GM12878 (cell line): Measurements from ENCODE around the gene TRDMT1. TPM values are rescaled to one million over a fixed set of nuclear protein-coding genes. Genes with fewer than 3 reads are reported as not detected.

Experiments used
- ATAC-seq: fragments of 200-7000 bp; cut with Tn5 transposase; 3 replicates; pipeline ENCODE4 v1.9.1; 2020; ENCODE audit warnings: mild to moderate bottlenecking, moderate library complexity
- BruUV-seq: library from RNA; stranded (reverse); fragments of 400-500 nt; replicated peaks from 2 replicates; lab custom pipeline; 2021; lab: Mats Ljungman, UMichigan
- CTCF ChIA-PET: fragments of 300-600 bp; sonication (Branson Sonifier 250); formaldehyde crosslinking; extraction: SDS; loops from one replicate; lab custom pipeline; 2021; ENCODE audit warnings: inconsistent platforms; lab: Yijun Ruan, JAX
- POLR2A ChIA-PET: fragments of 350-600 bp; formaldehyde crosslinking; extraction: SDS; loops from one replicate; lab custom pipeline; 2021; ENCODE audit warnings: inconsistent platforms; lab: Charles Lee
- RAD21 ChIA-PET: fragments of 300-600 bp; sonication (Branson Sonifier 250); formaldehyde crosslinking; loops from one replicate; lab custom pipeline; 2023; ENCODE audit warnings: antibody characterized with exemption; ENCODE audit not compliant: unreplicated experiment; lab: Charles Lee
- SMC1A ChIA-PET: fragments of 300-600 bp; sonication (Branson Sonifier 250); formaldehyde crosslinking; loops from one replicate; lab custom pipeline; 2023; ENCODE audit not compliant: unreplicated experiment, uncharacterized antibody; lab: Charles Lee
- DNase-seq: peaks from one replicate; pipeline ENCODE4 v3.0.0-alpha.2; 2011; ENCODE audit warnings: low read depth, low spot score
- FAIRE-seq: peaks from 3 replicates; lab custom pipeline; 2011; peaks lifted over from hg19 to GRCh38; lab: Jason Lieb, UNC
- H2AFZ ChIP-seq: 2 replicates; pipeline ENCODE4 v1.6.0; 2011; ENCODE audit warnings: low read depth, low read length, control low read depth; ENCODE audit not compliant: control insufficient read depth
- H3K27ac ChIP-seq: 2 replicates; pipeline ENCODE4 v1.5.1; 2011; ENCODE audit warnings: control low read depth; ENCODE audit not compliant: control insufficient read depth, insufficient read depth
- H3K27me3 ChIP-seq, 2 experiments: replicated peaks in 1 of 2; 2 replicates each; pipeline versions ENCODE4 v1.6.0 to v1.6.1; 2011; ENCODE audit warnings: low read length in 1 of 2; ENCODE audit not compliant: control insufficient read depth in 2 of 2, insufficient read depth in 2 of 2
- H3K36me3 ChIP-seq, 2 experiments: 2 replicates each; pipeline ENCODE4 v1.5.1; 2011; ENCODE audit warnings: low read length in 1 of 2; ENCODE audit not compliant: control insufficient read depth in 2 of 2, insufficient read depth in 2 of 2
- H3K4me1 ChIP-seq: 2 replicates; pipeline ENCODE4 v1.6.1; 2011; ENCODE audit warnings: mild to moderate bottlenecking, low read length, moderate library complexity, mixed read lengths; ENCODE audit not compliant: control insufficient read depth, insufficient read depth
- H3K4me2 ChIP-seq: 2 replicates; pipeline ENCODE4 v1.6.0; 2011; ENCODE audit warnings: control low read depth; ENCODE audit not compliant: control insufficient read depth, insufficient read depth
- H3K4me3 ChIP-seq: fragments of 200-600 bp; sonication (generic); 2 replicates; pipeline ENCODE4 v1.5.1; 2016
- H3K79me2 ChIP-seq: 2 replicates; pipeline ENCODE4 v1.6.0; 2011; ENCODE audit warnings: low read length; ENCODE audit not compliant: control insufficient read depth, insufficient read depth
- H3K9ac ChIP-seq: 2 replicates; pipeline ENCODE4 v1.8.0; 2011; ENCODE audit warnings: low read length, control low read depth, mixed read lengths; ENCODE audit not compliant: control insufficient read depth, insufficient read depth
- H3K9me3 ChIP-seq: replicated peaks from 3 replicates; pipeline ENCODE4 v1.5.1; 2011; ENCODE audit warnings: mild to moderate bottlenecking, low read length; ENCODE audit not compliant: control insufficient read depth, insufficient read depth
- H4K20me1 ChIP-seq: 2 replicates; pipeline ENCODE4 v1.6.0; 2011; ENCODE audit not compliant: control insufficient read depth, insufficient read depth
- CREM ChIP-seq: IDR thresholded peaks from 2 replicates; pipeline ENCODE4 v1.6.1; 2014; ENCODE audit warnings: antibody characterized with exemption, low read depth
- NFYA ChIP-seq: IDR thresholded peaks from 2 replicates; pipeline ENCODE4 v1.6.1; 2011; ENCODE audit warnings: low read depth, mild to moderate bottlenecking, low read length, improper control_type of control experiment, borderline replicate concordance
- RBBP5 ChIP-seq: fragments of 200-600 bp; sonication (generic); conservative IDR thresholded peaks from 2 replicates; pipeline ENCODE4 v1.6.1; 2016
- RUNX3 ChIP-seq: IDR thresholded peaks from 2 replicates; pipeline ENCODE4 v1.6.1; 2012; ENCODE audit warnings: low read length, inconsistent platforms
- SPI1 ChIP-seq: IDR thresholded peaks from 2 replicates; pipeline ENCODE4 v1.6.1; 2011; ENCODE audit warnings: low read depth, mild to moderate bottlenecking, low read length, moderate library complexity, borderline replicate concordance; ENCODE audit not compliant: insufficient read depth
- STAT1 ChIP-seq: fragments of 450-650 bp; conservative IDR thresholded peaks from 2 replicates; pipeline ENCODE4 v1.6.1; 2014; ENCODE audit warnings: antibody characterized with exemption, mild to moderate bottlenecking
- WGBS: methylation state at CpG from one replicate; pipeline ENCODE4 v1.1.6; 2016; ENCODE audit warnings: low lambda C conversion rate; ENCODE audit not compliant: insufficient replicate concordance, insufficient coverage; ENCODE audit errors: missing lambda C conversion rate; 5-methylcytosine and 5-hydroxymethylcytosine counted together
- in situ Hi-C: fragments of 300-500 bp; cut with MboI; formaldehyde crosslinking; loops from 9 replicates; pipeline ENCODE4 v1.14.3; 2018; ENCODE audit warnings: mixed read lengths
- intact Hi-C: fragments of 100-400 bp; cut with micrococcal nuclease; formaldehyde crosslinking; loops from one replicate; pipeline ENCODE4 v1.14.2; 2022; ENCODE audit not compliant: unreplicated experiment
- polyA plus RNA-seq, 11 experiments: library from polyadenylated mRNA; depleted of rRNA in 4 of 11; unstranded in 6 of 11; stranded (reverse) in 5 of 11; fragments of >200 nt; fragmentation: Nextera tagmentation in 4 of 11; fragmentation: Illumina TruSeq in 1 of 11; extraction: Ambion mirVana in 4 of 11; extraction: Trizol in 1 of 11; gene quantifications; 1 replicate in 1 of 11; 2 replicates in 10 of 11; pipeline versions ENCODE4 v1.2.1 to v1.2.3, GENCODE V29; 2011 to 2016; ENCODE audit warnings: inconsistent platforms in 2 of 11, missing spikeins in 2 of 11, low read depth in 1 of 11
- total RNA-seq, 4 experiments: library from RNA; depleted of rRNA in 3 of 4; stranded (reverse); fragments of >200 nt in 3 of 4; fragmentation: Illumina TruSeq in 1 of 4; extraction: Trizol in 1 of 4; gene quantifications; 2 replicates each; pipeline versions ENCODE4 v1.2.1 to v1.2.3, GENCODE V29; 2013 to 2021
- TF ChIP-seq, protein P1 (sequence below): fragments of 450-650 bp; formaldehyde crosslinking; IDR thresholded peaks from 2 replicates; pipeline ENCODE4 v1.4.0; 2020; ENCODE audit warnings: mild to moderate bottlenecking, moderate library complexity
- TF ChIP-seq, protein P2 (sequence below): IDR thresholded peaks from 2 replicates; pipeline ENCODE4 v1.6.1; 2012; ENCODE audit warnings: low read depth, low read length, improper control_type of control experiment

TRDMT1 gene
- total and polyA plus RNA-seq, 10 of the 15 experiments (the other 5 are each of a cell fraction or from before 2014, with no cell fraction given): 2.3 to 9.7 (median 4.6) TPM

DNA sequence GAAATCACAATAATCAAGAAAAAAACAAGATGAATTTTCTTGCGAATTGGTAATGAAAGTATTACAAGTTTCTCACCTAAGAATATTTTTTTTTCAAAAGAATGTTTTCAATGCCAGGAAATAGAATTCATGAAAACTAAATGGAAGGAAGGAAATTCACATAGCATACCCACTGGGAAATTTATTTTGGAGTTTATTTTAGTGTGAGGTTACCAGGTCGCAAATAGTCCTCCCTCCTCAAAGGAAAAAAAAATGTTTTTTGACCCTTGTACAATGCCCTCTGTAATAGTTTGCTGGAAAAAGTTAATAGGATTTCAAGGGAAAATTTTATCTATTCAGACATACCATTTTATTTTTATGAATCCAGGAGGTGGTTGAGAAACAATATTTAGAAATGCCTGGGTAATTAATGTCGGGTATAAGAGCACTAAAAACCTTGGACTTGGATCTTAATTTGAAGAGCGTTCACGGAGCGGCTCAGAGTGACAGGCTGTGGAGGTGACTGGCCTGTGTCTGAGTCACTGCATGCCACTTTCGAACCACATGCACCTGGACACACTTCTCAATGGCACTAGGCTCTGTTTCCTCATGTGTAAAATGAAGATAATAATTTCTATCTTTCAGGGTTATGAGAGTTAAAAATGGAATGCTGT lies 100.1 kb downstream of the TRDMT1 start:
- no TSS peak for BruUV-seq
- Histone ChIP-seq H3K79me2 (no peaks in the 10 kb centered on the region), H3K27ac (no peak overlapping the region), H3K4me2 (no peak overlapping the region), H3K4me1 (no peaks in the 10 kb centered on the region), H3K9me3 (no peaks in the 10 kb centered on the region), H2AFZ (no peak overlapping the region), H3K36me3 (no peaks in the 10 kb centered on the region), H3K4me3 (no peak overlapping the region), H3K9ac (no peak overlapping the region), H4K20me1 (no peaks in the 10 kb centered on the region), H3K27me3 (no peaks in the 10 kb centered on the region; a peak in 1 of 4 replicates)
- FAIRE-seq (no peak), ATAC-seq (no peak), DNase-seq (no peak)
- 58% methylated on average over 7 of the region's 7 CpGs for WGBS
- ChIA-PET POLR2A (no interaction called here), SMC1A (no interaction called here), CTCF (no interaction called here), RAD21 (no interaction called here)
- in situ Hi-C loops: no loop called here
- intact Hi-C loops: no loop called here
- no peak for TF ChIP-seq RBBP5
- TF ChIP-seq CREM: no peak
- TF ChIP-seq NFYA: no peak
- TF ChIP-seq STAT1: no peak
- TF ChIP-seq, protein P1, sequence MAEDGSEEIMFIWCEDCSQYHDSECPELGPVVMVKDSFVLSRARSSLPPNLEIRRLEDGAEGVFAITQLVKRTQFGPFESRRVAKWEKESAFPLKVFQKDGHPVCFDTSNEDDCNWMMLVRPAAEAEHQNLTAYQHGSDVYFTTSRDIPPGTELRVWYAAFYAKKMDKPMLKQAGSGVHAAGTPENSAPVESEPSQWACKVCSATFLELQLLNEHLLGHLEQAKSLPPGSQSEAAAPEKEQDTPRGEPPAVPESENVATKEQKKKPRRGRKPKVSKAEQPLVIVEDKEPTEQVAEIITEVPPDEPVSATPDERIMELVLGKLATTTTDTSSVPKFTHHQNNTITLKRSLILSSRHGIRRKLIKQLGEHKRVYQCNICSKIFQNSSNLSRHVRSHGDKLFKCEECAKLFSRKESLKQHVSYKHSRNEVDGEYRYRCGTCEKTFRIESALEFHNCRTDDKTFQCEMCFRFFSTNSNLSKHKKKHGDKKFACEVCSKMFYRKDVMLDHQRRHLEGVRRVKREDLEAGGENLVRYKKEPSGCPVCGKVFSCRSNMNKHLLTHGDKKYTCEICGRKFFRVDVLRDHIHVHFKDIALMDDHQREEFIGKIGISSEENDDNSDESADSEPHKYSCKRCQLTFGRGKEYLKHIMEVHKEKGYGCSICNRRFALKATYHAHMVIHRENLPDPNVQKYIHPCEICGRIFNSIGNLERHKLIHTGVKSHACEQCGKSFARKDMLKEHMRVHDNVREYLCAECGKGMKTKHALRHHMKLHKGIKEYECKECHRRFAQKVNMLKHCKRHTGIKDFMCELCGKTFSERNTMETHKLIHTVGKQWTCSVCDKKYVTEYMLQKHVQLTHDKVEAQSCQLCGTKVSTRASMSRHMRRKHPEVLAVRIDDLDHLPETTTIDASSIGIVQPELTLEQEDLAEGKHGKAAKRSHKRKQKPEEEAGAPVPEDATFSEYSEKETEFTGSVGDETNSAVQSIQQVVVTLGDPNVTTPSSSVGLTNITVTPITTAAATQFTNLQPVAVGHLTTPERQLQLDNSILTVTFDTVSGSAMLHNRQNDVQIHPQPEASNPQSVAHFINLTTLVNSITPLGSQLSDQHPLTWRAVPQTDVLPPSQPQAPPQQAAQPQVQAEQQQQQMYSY (CRISPR knock-in tag): no peak
- TF ChIP-seq, protein P2, sequence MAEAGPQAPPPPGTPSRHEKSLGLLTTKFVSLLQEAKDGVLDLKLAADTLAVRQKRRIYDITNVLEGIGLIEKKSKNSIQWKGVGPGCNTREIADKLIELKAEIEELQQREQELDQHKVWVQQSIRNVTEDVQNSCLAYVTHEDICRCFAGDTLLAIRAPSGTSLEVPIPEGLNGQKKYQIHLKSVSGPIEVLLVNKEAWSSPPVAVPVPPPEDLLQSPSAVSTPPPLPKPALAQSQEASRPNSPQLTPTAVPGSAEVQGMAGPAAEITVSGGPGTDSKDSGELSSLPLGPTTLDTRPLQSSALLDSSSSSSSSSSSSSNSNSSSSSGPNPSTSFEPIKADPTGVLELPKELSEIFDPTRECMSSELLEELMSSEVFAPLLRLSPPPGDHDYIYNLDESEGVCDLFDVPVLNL: no peak
- no peak for TF ChIP-seq RUNX3
- no peak for TF ChIP-seq SPI1
